Activated naive CD8-positive, alpha-beta T cell (primary cell): ENCODE results near the gene ZNF276.

Experiments used
- H3K27ac Mint-ChIP-seq: one replicate; pipeline ENCODE4 v1.8.0; 2021; ENCODE audit warnings: mixed read lengths
- H3K27me3 Mint-ChIP-seq: one replicate; pipeline ENCODE4 v1.8.0; 2021; ENCODE audit warnings: mixed read lengths
- H3K36me3 Mint-ChIP-seq: one replicate; pipeline ENCODE4 v1.8.0; 2021; ENCODE audit warnings: mixed read lengths
- H3K4me1 Mint-ChIP-seq: one replicate; pipeline ENCODE4 v1.8.0; 2021; ENCODE audit warnings: low read depth, mixed read lengths
- H3K4me3 Mint-ChIP-seq: one replicate; pipeline ENCODE4 v1.8.0; 2021; ENCODE audit warnings: mild to moderate bottlenecking, mixed read lengths
- H3K9me3 Mint-ChIP-seq: one replicate; pipeline ENCODE4 v1.8.0; 2021; ENCODE audit warnings: low read depth, mixed read lengths

ZNF276 gene

DNA sequence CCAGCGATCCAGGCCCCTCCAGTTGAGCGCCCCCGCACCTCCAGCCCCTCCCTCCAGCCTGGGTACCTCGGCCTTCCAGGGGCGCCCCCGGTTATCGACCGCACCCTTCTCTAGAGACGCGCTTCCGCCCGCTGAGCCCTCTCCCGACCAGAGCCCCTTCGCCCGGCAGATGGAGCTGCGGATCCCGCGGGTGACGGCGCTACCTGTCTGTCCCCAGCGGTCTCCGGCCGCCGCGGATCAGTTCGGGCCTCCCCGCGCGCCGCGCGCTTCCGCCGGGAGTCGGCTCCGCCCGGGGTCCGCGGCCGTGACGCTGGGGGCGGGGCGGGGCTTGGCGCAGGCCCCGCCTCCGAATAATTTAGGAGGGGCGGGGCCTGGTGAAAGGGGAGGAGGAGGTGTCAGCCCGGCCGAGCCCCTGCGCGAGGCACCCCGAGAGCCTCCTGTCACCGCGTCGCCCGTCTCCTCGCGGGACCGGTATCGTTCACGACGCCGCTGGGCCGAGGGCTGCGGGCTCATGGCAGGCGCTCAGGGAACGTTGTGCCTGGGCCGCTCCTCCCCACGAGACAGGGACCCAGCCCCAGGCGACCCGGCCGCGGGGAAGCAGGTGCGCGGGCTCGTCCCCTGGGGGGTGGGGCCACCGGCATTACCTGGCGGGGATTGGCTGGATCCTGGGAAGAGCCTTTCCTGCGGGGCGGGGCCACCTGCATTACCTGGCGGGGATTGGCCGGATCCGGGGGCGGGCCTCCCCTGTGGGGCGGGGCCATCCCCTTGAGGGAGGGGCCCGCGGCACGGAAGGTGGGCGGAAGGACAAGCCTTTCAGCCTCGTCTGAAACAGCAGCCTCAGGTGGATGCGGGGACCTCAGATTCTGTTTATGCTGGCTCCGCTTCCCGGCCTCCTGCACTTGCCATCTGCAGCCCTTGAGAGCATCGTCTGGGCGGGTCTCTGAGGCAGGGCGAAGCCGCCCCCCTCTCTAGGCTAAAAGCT lies 19.6 kb upstream of the ZNF276 start, which contains the start of gene SPATA2L:
Gene SPATA2L (minus strand): TSS at position 281 of the 982 bp plus-strand sequence. CDS start 473 bp downstream, outside the sequence.
- Mint-ChIP-seq H3K27me3 (no peaks in the 10 kb centered on the region), H3K4me1 (peaks cover 14% of the 10 kb centered on the region), H3K36me3 (peaks cover 2% of the 10 kb centered on the region), H3K27ac (peak within 1 kb of the TSS; percentile 41), H3K4me3 (peak within 1 kb of the TSS; percentile 77), H3K9me3 (no peaks in the 10 kb centered on the region)

DNA sequence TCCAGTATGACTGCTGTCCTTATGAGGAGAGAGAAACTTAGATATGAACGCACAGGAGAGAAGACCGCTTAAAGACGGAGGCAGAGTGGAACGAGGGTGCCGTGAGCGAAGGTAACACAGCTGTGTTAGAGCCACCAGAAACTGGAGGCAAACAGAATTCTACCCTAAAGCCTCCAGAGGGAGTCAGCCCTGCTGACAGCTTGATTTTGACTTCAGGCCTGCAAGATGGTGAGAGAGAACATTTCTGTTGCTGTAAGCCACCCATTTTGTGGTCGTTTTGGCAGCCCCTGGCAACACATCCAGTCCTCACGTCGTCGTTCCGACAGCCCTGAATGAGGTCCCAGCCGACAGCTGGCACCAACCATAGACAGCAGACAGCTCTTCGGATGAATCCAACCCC lies 17.1 kb upstream of the ZNF276 start:
- Mint-ChIP-seq H3K4me1 (peaks cover 12% of the 10 kb centered on the region), H3K4me3 (no peak overlapping the region), H3K27ac (no peak overlapping the region), H3K36me3 (no peaks in the 10 kb centered on the region), H3K9me3 (no peaks in the 10 kb centered on the region), H3K27me3 (no peaks in the 10 kb centered on the region)

DNA sequence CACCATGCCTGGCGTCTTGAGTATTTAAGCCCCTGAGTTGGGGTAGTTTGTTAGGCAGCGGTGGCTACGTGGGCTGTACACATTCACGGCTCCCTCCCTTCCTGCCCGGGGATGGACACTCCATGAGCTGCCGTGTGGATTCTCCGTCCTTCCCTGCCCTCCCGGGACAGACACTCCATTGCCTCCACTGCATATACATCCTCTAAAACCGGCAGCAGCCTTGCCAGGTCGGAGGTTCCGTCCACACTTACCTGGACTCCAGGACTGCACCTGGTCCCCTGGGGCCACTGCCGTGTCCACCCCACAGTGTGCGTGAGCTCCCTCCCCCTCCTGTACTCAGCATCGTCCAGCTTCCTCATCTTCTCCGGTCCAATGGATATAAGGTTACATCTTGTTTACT lies 16.3 kb upstream of the ZNF276 start:
- Mint-ChIP-seq H3K9me3 (no peaks in the 10 kb centered on the region), H3K36me3 (no peaks in the 10 kb centered on the region), H3K4me3 (no peak overlapping the region), H3K27ac (no peak overlapping the region), H3K4me1 (peaks cover 10% of the 10 kb centered on the region), H3K27me3 (no peaks in the 10 kb centered on the region)

DNA sequence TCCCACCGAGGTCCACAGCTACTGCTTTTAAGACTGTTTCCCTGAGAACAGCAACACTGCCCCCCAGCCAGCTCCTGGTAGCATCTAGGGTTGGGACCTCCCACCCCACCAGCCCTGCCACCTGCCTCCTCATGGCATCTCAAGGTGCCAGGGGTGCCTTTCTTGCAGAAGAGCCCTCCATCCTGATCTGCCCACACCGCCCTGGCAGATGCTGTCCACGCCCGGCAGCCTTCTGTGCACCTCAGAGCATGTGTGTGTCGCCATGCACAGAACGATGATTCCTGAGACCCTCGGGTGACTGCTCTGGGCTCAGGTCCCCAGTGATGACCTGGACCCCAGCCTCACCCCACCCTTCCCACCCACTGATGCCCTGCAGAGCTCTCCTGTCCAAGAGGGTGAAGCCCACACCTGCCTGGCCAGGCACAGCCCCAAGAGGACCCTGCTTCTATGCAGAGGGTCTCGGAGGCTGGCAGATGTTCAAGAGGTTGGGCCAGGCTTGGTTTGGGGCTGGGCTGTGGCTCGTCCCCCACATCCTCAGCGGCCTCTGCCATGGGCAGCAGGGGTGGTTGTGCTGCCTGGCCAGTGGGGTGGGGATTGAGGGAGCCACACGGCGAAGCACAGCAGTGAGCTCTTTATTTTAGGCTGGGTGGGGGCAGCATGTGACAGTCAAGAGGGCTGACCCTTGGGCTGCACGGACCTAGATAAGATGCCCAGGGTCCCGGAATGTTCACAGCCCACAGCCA lies 14.6 kb upstream of the ZNF276 start:
- Mint-ChIP-seq H3K27ac (no peak overlapping the region), H3K4me1 (peaks cover 9% of the 10 kb centered on the region), H3K27me3 (no peaks in the 10 kb centered on the region), H3K36me3 (no peaks in the 10 kb centered on the region), H3K4me3 (no peak overlapping the region), H3K9me3 (no peaks in the 10 kb centered on the region)

DNA sequence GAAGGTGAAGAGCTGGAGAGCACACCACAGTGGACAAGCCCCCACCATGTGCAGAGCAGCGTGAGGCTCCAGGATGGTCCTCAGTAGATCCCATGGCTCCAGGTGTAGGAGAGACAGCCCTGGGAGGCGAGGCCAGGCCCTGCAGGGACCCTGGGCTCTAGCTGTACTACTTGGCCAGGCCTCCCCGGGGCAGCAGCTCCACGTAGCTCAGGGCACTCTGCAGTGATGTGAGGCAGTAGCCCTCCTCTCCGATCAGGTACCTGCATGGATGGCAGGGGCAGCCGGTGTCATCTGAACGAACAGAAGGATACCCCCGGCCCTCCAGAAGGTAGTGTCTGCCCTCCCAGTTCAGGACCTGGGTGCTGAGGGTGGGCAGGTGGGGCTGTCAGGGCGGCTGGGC lies 13.6 kb upstream of the ZNF276 start:
- Mint-ChIP-seq H3K36me3 (no peaks in the 10 kb centered on the region), H3K4me1 (peaks cover 5% of the 10 kb centered on the region), H3K9me3 (no peaks in the 10 kb centered on the region), H3K4me3 (no peak overlapping the region), H3K27me3 (no peaks in the 10 kb centered on the region), H3K27ac (no peak overlapping the region)

DNA sequence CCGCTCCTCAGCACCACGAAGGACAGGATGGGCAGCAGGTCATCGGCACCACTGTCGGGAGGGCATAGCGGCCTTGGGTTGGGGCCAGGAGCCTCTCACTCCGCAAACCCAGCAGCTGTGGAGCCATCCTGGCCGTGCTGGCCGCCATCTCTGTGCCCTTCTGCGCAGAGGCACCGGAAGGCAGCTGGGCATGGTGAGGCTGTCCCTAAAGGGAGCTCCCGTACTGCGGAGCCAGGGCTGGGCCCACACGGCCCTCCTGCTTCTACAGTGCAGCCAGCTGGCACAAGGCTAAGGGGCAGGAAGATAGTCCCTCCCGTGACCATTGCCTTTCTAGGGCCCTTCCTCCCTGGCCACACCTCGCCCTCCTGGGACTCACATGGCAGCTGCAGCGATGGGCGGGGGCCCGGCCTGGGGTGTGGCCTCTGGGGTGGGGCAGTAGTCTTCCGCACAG lies 12.8 kb upstream of the ZNF276 start:
- H3K9me3 Mint-ChIP-seq = no peaks in the 10 kb centered on the region
- no peak overlapping the region for H3K27ac Mint-ChIP-seq
- H3K4me1 Mint-ChIP-seq = peaks cover 5% of the 10 kb centered on the region

DNA sequence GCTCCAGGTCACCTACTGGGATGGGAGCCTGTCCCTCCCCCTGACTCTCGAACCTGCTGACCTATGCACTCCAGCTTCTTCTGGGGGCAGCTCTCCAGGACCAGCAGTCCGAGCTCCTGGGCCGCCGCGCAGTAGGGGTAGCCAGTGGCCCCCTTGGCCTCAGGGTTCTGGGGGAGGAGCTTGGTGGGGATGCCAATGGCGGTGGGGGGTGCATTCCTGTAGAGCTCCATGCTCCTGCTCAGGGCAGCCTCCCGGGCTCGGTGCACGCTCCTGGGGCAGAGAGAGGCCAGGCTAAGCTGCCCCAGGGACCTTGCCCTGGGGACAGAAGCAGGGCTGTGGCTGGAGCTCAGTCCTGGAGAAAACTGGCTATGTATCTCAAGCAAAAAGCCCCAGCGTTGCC lies 12.2 kb upstream of the ZNF276 start:
- no peaks in the 10 kb centered on the region for H3K9me3 Mint-ChIP-seq
- peaks cover 5% of the 10 kb centered on the region for H3K4me1 Mint-ChIP-seq
- H3K36me3 Mint-ChIP-seq = no peaks in the 10 kb centered on the region
- no peak overlapping the region for H3K27ac Mint-ChIP-seq
- H3K27me3 Mint-ChIP-seq = no peaks in the 10 kb centered on the region
- H3K4me3 Mint-ChIP-seq = no peak overlapping the region

More for the DNA sequence above, 12.8 kb upstream of the ZNF276 start:
- H3K36me3 Mint-ChIP-seq = no peaks in the 10 kb centered on the region
- H3K27me3 Mint-ChIP-seq = no peaks in the 10 kb centered on the region
- no peak overlapping the region for H3K4me3 Mint-ChIP-seq

DNA sequence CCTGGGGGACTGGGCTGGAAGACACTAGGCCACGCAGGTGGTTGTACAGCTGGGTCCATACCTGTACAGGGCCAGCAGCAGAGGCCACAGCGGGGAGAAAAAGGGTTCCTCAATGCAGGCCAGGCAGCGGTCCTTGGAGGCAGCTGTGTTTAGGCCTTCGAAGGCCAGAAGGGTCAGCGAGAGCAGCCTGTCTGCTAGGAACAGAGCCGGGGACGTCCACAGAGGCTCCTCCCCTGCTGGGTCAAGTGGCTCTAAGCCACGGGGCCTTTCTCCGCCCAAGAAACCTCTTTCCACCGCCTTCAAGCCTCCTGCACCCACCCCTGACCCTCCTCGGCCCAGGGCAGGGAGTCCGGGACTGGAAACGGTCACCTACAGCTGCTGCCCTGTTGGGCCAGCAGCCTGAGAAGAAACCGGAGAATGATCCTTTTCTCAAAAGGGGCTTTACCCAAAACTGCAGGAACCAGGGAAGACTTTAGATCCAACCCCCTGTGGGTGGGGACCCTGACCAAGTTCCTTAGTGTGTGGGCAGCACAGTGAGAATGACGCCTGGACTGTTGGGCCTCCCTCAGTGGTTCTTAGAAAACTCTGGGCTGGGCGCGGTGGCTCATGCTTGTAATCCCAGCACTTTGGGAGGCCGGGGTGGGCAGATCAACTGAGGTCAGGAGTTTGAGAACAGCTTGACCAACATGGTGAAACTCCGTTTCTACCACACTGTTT lies 11.5 kb upstream of the ZNF276 start:
- H3K4me3 Mint-ChIP-seq = peak overlapping the region; percentile 67
- H3K4me1 Mint-ChIP-seq = peaks cover 7% of the 10 kb centered on the region
- peak overlapping the region; percentile 78 for H3K27ac Mint-ChIP-seq
- no peaks in the 10 kb centered on the region for H3K27me3 Mint-ChIP-seq
- peaks cover under 1% of the 10 kb centered on the region for H3K36me3 Mint-ChIP-seq
- no peaks in the 10 kb centered on the region for H3K9me3 Mint-ChIP-seq

DNA sequence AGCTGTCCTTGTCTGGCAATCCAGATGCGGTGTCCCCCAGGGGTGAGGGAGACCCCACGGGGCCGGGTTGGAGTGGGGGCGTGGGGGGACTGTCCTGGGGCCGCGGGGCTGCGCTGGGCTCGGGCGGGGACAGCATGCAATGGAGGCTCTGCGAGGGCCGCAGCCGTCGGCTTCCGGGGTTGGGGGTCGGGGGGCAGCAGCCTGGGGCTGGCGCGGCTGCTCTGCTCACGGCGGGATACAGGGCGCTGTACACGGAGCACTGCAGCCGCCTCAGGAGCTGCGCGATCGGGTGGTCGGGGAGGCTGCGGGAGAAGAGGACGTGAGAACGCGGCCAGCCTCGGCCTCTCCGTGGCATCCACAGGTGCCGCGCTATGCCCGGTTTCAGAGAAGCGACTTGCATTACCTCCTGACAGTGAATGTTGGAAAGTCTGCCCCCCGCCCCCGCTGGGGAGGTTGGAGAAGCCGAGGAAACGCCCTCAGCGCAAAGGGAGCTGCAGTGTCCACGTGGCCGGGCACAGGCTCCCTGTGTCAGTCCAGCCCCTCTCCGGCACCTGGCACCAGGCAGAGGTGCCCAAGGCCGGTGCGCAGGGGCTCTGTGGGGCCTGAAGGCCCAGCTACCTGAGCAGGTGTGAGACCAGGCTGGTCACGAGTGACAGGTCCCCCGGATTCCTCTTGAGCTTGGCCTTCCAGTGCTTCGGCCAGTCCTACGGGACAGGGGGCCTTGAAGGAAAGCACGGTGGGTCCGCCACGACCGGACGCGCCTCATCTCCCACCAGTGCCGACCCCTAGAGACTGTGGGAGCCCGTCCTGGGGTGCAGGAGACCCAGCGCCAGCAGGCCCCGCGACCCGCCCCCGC lies 10.4 kb upstream of the ZNF276 start:
- peaks cover 2% of the 10 kb centered on the region for H3K36me3 Mint-ChIP-seq
- H3K9me3 Mint-ChIP-seq = no peaks in the 10 kb centered on the region
- peaks cover 7% of the 10 kb centered on the region for H3K4me1 Mint-ChIP-seq
- H3K4me3 Mint-ChIP-seq = no peak overlapping the region
- H3K27me3 Mint-ChIP-seq = no peaks in the 10 kb centered on the region
- no peak overlapping the region for H3K27ac Mint-ChIP-seq

DNA sequence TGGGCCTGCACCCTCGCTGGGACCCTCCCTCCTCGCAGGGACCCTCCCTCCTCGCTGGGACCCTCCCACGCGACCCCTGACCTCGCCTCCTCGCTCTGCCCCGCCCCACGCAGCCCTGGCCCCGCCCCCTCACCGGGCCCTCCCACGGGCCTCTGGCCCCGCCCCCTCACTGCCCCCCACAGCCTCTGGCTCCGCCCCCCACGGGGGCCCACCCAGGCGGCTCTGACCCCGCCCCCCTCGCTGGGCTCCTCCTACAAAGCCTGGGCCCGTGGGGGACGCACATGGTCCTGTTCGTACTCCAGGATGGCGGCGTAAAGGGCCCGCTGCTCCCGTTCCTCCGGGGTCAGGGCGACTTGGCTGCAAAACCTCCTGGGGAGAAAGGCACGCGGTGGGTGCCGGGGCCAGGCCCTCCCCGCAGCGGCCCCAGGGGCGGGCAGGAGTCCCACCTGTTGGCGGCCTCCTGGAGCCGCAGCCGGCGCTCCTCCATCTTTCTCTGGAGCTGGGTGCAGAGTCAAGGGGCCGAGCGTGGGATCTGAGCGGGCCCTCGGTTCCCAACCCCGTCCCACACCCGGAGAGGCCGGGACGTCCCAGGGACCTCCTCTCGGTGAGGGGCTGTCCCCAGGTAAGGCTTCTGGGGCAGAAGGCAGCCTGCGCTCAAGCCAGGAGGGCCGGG lies 9.6 kb upstream of the ZNF276 start:
- peaks cover 2% of the 10 kb centered on the region for H3K36me3 Mint-ChIP-seq
- no peaks in the 10 kb centered on the region for H3K27me3 Mint-ChIP-seq
- H3K4me3 Mint-ChIP-seq = peak overlapping the region; percentile 81
- peak overlapping the region; percentile 64 for H3K27ac Mint-ChIP-seq
- no peaks in the 10 kb centered on the region for H3K9me3 Mint-ChIP-seq
- H3K4me1 Mint-ChIP-seq = peaks cover 4% of the 10 kb centered on the region

DNA sequence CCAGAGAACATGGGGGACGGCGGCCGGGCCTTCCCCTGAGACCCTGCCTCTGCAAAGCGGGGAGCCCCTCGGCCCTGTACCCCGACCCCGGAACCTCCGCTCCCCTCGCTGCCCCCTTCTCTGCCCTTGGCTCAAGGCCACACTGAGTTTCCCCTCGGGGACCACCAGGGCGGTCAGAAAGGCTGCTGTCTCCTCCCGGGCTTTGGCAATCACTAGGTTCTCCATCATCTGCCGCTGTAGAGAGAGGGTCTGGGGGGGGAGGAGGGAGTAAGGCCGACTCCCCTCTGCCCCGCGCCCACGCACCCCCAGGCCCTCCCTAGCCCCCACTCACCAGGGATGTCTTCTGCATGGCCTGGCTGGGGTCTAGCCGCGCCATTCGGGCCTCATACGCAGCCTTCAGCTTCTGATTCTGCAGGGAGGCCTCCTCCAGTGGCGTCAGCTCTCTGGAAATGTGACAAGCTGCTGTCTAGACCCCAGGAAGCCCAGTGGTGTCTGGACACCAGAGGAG lies 9.0 kb upstream of the ZNF276 start:
- Mint-ChIP-seq H3K27ac (peak overlapping the region; percentile 64), H3K4me3 (peak overlapping the region; percentile 81), H3K9me3 (no peaks in the 10 kb centered on the region), H3K36me3 (peaks cover 2% of the 10 kb centered on the region), H3K4me1 (peaks cover 4% of the 10 kb centered on the region), H3K27me3 (no peaks in the 10 kb centered on the region)

DNA sequence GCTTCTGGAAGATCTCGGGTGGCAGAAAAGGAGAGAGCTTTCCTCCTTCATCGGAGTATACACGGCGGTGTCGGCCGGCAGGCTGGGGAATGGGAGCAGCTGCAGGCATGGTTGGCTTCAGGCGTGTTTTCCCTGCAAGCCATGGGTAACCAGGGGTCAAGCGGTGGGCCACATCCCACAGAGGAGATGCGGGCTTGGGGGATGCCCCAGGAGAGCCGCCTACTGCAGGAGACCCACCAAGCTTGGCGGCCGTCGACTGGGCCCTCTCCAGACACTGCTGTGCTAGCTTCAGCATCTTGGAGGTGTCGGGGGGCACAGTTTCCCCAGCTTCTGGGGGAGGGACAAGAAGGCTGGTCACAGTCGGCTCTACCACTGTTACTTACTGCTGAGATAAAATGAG lies 4.8 kb upstream of the ZNF276 start:
- Mint-ChIP-seq H3K27ac (peak overlapping the region; percentile 41), H3K4me1 (peaks cover 24% of the 10 kb centered on the region), H3K9me3 (no peaks in the 10 kb centered on the region), H3K27me3 (no peaks in the 10 kb centered on the region), H3K36me3 (peaks cover 2% of the 10 kb centered on the region), H3K4me3 (no peak overlapping the region)

DNA sequence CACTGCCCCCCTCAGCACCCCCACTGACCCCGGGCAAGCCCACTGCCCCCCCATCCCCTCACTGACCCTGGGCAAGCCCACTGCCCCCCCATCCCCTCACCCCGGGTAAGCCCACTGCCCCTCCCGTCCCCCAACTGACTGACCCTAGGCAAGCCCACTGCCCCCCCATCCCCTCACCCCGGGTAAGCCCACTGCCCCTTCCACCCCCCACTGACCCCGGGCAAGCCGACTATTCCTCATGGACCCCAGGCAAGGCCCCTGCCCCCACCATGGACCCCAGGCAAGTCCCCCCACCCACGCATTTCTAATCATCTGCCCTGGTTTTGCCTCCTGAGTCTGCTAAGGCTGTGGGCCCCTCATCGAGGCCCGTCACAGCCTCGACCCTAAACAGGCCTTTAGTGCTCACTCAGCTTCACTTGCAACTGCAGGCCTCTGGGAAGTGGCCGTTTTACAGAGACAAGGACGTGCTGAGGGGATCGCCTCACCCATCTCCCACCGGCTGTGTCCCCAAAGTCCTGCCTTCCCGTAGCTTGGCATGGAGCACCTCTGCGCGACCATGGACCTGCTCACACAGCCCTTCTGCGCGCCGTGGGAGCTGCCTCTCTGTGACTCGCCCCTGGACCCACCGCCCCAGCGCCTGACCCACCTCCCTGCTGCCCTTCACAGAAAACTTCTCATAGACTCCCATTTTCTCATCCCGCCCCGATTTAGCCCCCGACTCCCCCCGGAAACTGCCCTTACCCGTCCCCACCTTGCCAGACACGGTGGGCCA lies 4.2 kb upstream of the ZNF276 start:
- Mint-ChIP-seq H3K27me3 (no peaks in the 10 kb centered on the region), H3K27ac (no peak overlapping the region), H3K9me3 (no peaks in the 10 kb centered on the region), H3K4me1 (peaks cover 24% of the 10 kb centered on the region), H3K4me3 (no peak overlapping the region), H3K36me3 (peaks cover 2% of the 10 kb centered on the region)
